ENCODE data around the gene UFSP2. TPM values are rescaled to one million over a fixed set of nuclear protein-coding genes. Genes with fewer than 3 reads are reported as not detected.

The UFSP2 gene
- total and polyA plus RNA-seq, 4 donors: 12.2 to 17.2 (median 14.7) TPM

Small RNAs within 50 kb of the gene (small RNA-seq; reads per million reads assigned to genes)
- gene RF00019: not detected

Other genes starting within 250 kb of the UFSP2 start
- gene CFAP97, start 222.0 kb downstream of the UFSP2 start, total RNA-seq: 10 to 100 TPM; 13.7 to 23.7 TPM
- 10 to 100 TPM in 1 of 2 donors, 1 to 10 TPM in 1; 7.5 to 30.9 TPM for gene CFAP97, start 222.0 kb downstream of the UFSP2 start, polyA plus RNA-seq
- 10 to 100 TPM in 1 of 2 donors, 1 to 10 TPM in 1; 5.9 to 13.9 TPM for gene SNX25, start 216.4 kb downstream of the UFSP2 start, total RNA-seq
- 1 to 10 TPM; 2.8 to 4.2 TPM for gene SNX25, start 216.4 kb downstream of the UFSP2 start, polyA plus RNA-seq
- gene LRP2BP, start 30.0 kb downstream of the UFSP2 start, total RNA-seq: under 1 TPM; 0.17 to 0.23 TPM
- under 1 TPM; 0.09 to 0.64 TPM for gene LRP2BP, start 30.0 kb downstream of the UFSP2 start, polyA plus RNA-seq
- 1 to 10 TPM; 1.2 to 2.2 TPM for gene ANKRD37, start 29.1 kb downstream of the UFSP2 start, total RNA-seq
- gene ANKRD37, start 29.1 kb downstream of the UFSP2 start, polyA plus RNA-seq: 1 to 10 TPM; 4.6 to 7.9 TPM
- 1 to 10 TPM in 1 of 2 donors, not detected in 1; 1.5 TPM for gene CCDC110, start 45.8 kb upstream of the UFSP2 start, total RNA-seq
- gene CCDC110, start 45.8 kb upstream of the UFSP2 start, polyA plus RNA-seq: under 1 TPM; 0.45 to 0.60 TPM
- 1 to 10 TPM in 1 of 2 donors, under 1 TPM in 1; 0.98 to 8.8 TPM for gene PDLIM3, start 109.5 kb upstream of the UFSP2 start, total RNA-seq
- 1 to 10 TPM in 1 of 2 donors, under 1 TPM in 1; 0.58 to 5.7 TPM for gene PDLIM3, start 109.5 kb upstream of the UFSP2 start, polyA plus RNA-seq

Measured in liver (tissue), 5 donors.